Forelimb muscle (tissue), 1 donor: ENCODE measurements around the gene CLDN11. TPM values are rescaled to one million over a fixed set of nuclear protein-coding genes. Genes with fewer than 3 reads are reported as not detected.

Experiments used
- DNase-seq: peaks from one replicate; pipeline ENCODE4 v3.0.0-alpha.2; 2013; ENCODE audit warnings: low read depth
- polyA plus RNA-seq: library from polyadenylated mRNA; unstranded; fragments of 120-200 nt; gene quantifications from one replicate; pipeline ENCODE4 v1.2.1, GENCODE V29; 2013; ENCODE audit not compliant: insufficient read length

Gene CLDN11
- polyA plus RNA-seq = 1.7 TPM

DNA sequence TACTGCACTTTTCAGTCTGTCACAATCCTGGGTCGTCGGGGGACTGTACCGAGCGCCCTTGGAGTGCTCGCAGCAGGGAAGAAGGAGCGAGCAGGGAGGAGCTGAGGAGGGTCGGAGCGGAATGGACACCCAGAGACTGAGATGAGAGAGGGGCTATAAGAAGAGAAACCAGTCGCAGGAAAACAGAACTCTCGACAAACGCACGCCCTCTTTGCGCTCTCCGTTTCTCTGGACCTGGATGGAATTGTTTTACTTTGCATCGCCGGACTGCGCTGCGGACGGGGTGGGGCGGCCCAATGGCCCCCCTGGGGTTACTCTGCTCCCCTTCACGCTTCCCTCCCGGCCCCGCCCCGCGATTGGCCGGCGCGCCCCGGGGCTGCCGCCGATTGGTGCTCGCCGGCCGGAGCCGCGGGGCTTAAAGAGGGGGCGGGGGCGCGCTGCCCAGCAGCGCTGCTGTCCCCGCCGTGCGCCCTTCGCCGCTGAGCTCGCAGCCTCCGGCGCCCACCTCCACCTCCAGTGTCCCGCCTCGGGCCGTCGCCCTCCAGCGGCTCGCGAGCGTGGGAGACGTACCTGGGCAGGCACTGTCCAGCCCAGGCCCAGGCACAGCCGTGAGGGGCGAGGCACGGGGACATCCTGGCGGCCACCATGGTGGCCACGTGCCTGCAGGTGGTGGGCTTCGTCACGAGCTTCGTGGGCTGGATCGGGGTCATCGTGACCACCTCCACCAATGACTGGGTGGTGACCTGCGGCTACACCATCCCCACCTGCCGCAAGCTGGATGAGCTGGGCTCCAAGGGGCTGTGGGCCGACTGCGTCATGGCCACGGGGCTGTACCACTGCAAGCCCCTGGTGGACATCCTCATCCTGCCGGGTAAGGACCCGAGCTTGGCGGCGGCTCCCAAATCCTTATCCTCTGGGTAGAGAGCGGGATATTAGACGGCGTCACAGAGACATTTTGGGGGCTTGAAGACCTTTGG is at the start of gene CLDN11:
Gene CLDN11 (plus strand): TSS at position 447 of the 977 bp plus-strand sequence. CDS start 199 bp downstream, at position 646.
- DNase-seq = no peak

DNA sequence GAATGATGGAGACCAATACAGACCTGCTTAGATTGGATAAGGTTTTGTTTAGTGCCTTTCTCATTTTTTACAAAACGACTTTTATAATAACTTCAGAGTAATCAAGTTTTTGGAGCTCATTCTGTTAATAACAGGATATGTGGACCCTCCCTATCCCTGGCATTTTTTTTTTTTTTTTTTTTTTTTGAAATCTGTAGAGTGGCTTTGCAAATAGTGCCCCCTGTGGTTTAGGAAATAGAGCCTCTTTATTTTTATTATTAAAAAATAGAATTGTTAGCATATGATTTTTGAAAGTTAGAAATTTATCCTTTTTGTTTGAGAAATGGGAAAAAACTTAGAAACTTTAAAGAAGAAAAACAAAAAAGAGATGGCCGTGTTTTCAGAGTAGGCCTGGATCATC is 49.7 kb upstream of the CLDN11 start:
- DNase-seq = no peak

- DNase-seq = no peak
Observed at GRCh38 chr3:170372190-170372879, 46.3 kb upstream of the CLDN11 start.

GRCh38 chr3:170383567-170383966 is 35.1 kb upstream of the CLDN11 start:
- DNase-seq = no peak

- no peak for DNase-seq
Observed at GRCh38 chr3:170386468-170386867, 32.2 kb upstream of the CLDN11 start.

DNA sequence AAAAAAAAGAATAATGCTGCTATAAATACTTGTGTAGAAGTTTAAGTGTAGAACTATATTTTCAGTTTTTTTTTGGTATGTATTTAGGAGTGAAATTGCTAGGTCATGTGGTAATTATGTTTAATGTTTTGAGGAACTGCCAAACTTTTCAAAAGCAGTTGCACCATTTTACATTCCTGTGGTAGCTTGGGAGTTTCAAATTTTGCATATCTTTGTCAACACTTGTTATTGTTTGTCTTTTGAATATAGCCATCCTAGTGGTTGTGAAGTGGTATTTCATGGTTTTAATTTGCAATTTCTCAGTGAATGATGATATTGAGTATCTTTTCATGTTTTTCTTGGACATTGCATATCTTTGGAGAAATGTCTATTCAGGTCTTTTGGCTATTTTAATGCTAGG is 30.7 kb upstream of the CLDN11 start:
- no peak for DNase-seq

DNA sequence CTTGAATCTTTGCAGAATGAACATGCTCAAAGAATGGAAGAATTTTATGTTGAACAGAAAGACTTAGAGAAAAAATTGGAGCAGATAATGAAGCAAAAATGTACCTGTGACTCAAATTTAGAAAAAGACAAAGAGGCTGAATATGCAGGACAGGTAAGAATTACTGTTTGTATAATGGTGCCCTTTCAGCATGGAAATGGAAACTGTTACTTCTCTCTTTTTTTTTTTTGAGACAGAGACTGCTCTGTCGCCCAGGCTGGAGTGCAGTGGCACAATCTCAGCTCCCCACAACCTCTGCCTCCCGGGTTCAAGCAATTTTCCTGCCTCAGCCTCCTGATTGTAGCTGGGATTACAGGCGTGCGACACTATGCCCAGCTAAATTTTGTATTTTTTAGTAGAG is 27.6 kb upstream of the CLDN11 start:
- no peak for DNase-seq

GRCh38 chr3:170397685-170398084 is 21.0 kb upstream of the CLDN11 start:
- DNase-seq = no peak

DNA sequence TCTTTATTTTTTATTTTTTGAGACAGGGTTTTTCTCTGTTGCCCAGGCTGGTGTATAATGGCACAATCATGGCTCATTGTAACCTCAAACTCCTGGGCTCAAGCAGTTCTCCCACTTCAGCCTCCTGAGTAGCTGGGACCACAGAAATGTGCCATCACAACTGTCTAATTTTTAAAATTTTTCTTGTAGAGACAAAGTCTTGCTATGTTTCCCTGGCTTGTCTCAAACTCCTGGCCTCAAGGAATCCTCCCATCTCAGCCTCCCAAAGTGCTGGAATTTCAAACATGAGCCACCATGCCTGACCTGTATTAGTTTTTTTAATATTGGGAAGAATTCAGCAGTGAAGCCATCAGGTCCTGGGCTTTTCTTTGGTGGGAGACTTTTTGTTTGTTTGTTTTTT is 13.6 kb upstream of the CLDN11 start:
- DNase-seq = no peak

DNA sequence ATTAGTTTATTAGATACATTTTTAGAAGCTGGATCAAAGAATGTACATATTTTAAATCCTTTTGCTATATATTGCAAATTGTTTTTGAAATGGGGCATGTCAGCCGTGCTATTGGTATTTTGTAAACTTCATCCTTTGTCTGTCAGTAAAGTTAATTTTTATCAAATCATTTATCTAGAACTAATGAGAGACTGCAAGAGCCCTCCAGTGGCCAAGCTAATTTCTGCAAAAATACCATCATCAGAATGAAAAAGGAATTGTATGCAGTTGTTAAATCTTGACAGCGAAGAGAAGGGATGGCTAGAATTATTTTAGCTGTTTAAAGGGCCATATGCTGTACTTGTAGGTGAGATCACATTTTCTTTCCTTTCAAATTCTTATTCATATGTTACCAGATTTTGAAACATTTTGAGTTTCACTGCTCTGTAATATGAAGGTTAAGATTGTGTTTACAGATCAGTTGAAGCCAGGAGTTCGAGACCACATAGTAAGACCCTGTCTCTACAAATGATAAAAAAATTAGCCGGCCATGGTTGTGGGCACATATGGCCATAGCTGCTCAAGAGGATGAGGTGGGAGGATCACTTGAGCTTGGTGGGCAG is 8.1 kb upstream of the CLDN11 start:
- no peak for DNase-seq

DNA sequence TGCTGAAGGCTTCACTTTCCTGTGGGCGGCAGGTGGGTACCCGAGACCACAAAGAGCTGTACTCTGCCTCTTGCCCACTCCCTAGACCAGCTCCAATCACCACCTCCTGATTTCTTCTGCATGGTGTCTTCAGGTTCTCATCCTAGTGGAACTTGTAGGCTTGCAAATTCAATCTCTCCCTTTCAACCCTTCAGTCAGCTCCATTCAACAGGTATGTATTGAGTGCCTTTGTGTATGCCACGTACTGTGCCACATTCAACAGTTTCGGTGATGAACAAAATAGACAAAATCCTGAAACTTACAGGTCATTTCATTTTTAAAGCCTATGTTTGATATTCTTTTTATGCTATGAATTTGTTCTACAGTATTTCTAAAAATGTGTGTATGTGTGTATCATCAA is 5.4 kb upstream of the CLDN11 start:
- no peak for DNase-seq

GRCh38 chr3:170414202-170414663 is 4.4 kb upstream of the CLDN11 start:
- DNase-seq = peak; percentile 53

DNA sequence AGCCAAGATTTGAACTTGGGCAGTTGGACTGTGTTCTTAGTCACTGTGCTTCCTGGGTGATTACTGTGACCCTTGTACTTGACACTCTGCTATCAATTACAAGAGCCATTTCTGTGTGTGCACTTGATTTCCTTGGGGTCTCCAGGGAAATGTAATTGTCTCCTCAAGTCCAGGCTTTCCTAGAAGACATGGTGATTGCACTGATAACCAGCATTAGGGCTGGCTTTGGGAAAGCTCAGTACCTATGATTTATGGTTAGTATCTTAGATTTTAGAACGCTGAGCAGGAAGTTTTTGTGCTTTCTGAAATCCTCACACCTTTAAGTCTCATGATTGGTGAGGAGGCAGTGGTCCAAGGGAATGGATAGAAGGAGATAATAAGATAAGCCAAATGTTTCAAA is 1.6 kb upstream of the CLDN11 start:
- no peak for DNase-seq

DNA sequence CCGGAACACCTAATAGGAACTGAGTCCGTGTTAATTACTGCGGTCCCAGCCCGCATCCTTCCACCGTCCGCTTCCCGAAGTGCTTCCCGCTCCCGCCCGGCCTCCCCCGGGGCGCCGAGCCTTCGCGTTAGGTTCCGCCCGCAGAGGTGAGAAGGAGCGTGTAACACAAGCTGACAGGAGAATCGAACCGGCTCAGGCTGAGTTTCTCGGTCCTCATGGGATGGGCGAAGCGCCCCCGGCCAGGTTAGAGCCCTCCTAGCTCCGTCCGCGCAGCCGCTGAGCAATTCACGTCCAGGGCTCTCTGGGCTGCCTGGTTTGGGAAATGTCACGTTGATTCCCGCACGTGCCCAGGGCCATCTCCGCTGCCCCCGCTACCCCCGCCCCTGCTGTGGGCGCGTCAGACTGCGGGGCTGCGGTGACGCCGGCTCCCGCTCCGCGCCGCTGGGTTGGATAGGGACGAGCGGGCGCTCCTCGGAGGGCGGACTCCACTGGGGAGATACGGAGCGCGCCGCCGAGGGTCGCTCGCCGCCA is 954 bp downstream of the CLDN11 start:
- no peak for DNase-seq

DNA sequence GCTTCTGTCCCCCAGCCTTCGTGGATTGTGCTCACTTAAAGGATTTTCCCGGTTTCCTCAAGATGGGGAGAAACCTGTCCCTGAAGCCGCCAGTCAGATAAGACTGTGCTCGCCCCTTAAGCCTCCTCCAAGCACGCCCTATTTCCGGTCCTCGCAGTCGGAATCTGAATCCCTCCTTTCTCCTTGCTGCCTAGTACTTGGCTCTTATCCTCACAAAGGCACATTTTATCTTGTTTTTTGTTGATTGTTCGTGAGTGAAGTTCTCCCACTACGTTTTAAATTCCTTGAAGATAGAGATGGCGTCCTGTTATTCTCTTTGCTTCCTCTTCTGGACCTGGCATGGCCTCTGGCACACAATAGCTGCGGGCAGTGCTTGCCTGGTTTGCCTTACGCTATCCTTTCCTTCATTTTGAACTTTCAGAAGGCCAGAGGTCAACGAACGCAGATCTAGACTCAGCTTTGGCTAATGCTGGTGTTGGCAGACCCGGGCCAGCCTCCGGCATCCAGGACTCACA is 1.7 kb downstream of the CLDN11 start:
- DNase-seq = no peak

DNA sequence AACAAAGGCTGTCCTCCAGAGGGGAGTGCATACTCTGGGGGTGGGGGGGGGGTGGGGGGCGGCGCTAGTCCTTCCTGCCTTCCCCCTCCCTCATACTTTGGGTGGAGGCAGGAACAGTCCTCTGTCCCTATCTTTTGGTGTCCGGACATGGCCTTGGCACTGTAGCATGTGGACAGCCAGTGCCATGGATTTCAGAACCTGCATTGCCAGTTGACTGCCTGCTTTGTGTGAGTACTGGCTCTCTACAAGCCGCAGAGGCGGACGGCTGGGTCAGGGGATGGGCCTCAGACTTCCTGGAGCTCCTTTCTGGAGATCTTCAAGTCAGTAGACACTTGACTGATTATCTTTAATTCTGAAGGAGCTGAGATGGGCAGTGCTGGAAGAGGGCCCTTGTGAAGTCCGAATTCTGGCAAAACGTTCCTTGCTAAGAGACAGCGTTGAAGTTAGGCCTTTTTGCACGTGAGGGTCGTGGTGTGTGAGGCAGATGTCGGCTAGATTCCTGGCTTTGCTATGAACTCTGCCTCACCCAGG is 2.5 kb downstream of the CLDN11 start:
- DNase-seq = no peak

GRCh38 chr3:170421758-170422157 is 3.1 kb downstream of the CLDN11 start:
- DNase-seq = no peak

- DNase-seq = no peak
Observed at GRCh38 chr3:170423001-170423615, 4.4 kb downstream of the CLDN11 start.

DNA sequence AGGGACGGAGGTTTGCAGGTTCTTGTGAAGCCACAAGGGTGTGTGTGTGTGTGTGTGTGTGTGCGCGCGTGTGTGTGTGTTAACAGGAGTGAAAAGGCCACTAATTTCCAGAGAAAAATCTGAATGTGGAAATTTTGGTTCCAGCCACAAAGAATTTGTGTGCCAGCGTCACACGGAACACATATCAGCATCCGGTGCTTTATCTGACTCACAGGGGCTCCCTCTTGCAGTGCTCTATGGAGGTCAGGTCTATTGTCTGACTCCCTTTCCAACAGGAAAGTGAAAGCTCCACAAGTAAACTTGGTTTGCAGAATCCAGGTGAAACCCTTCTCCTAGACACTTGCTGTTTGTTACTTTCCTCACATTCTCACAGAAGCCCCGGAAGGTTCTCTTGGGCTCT is 6.2 kb downstream of the CLDN11 start:
- DNase-seq = no peak

DNA sequence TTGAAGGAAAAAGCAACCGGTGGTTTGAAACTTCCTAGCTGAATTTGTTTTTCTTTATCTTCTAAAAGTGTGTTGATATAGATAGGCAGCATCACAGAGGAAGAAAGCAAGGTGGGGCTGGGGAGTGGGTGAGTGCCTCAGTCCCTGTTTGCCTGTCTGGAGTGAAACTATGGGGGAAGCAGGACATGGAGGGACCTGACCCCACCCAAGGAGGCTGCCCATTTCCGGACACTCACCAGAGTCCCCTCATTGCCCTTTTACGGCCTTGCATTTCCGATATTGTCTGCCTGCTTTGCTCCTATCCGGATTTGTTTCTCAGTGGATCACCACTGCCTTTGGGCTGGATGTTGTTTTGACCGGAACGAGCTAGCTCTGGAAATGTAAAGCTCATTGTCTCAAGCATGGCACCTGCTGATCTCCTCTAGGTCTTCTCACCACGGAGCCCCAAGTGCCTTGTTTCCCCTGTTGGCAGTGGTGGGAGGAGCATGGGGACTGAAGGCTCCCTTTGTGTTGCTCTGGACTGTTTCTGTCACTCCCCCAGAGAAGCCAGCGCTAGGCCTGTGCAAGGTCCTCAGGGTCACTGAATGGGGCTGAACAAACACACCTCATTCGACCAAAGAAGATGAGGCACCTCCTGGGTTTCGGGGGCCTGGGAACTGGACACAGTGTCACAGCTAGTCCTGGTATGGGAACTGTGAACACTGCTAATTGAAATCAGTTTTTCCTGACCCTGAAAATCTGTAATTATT is 7.0 kb downstream of the CLDN11 start:
- DNase-seq = no peak
